ENCODE results near the gene LUZP1.

LUZP1 gene

GRCh38 chr1:23123528-23123927 lies 45.1 kb downstream of the LUZP1 start:
- TF ChIP-seq CEBPB (IDR thresholded peaks at IDR 0.05), result no peak

- TF ChIP-seq EGR1 (IDR thresholded peaks at IDR 0.05) (no peak), MAX (IDR thresholded peaks at IDR 0.05) (no peak), RAD21 (IDR thresholded peaks at IDR 0.05; ENCODE audit: low read depth) (no peak)
Observed at GRCh38 chr1:23122796-23123195, 45.9 kb downstream of the LUZP1 start.

GRCh38 chr1:23122023-23122748 lies 46.5 kb downstream of the LUZP1 start:
- peak; percentile 12; the same call in 1 of the 2 replicates for TF ChIP-seq NFIC (IDR thresholded peaks at IDR 0.05)
- TF ChIP-seq CEBPB (IDR thresholded peaks at IDR 0.05), result no peak
- TF ChIP-seq REST (IDR thresholded peaks at IDR 0.05; ENCODE audit: low read depth), result no peak

GRCh38 chr1:23120383-23120782 lies 48.3 kb downstream of the LUZP1 start:
- no peak for TF ChIP-seq REST (IDR thresholded peaks at IDR 0.05; ENCODE audit: low read depth)
- TF ChIP-seq USF1 (IDR thresholded peaks at IDR 0.05), result no peak
- TF ChIP-seq NFIC (IDR thresholded peaks at IDR 0.05), result no peak
- TF ChIP-seq FOXM1 (IDR thresholded peaks at IDR 0.05; ENCODE audit: borderline replicate concordance, low read depth), result no peak
- no peak for TF ChIP-seq TEAD4 (IDR thresholded peaks at IDR 0.05)
- no peak for TF ChIP-seq CEBPB (IDR thresholded peaks at IDR 0.05)
- TF ChIP-seq CREB1 (IDR thresholded peaks at IDR 0.05; ENCODE audit: low read depth), result no peak
- TF ChIP-seq TCF12 (IDR thresholded peaks at IDR 0.05; ENCODE audit: low read depth), result no peak
- no peak for TF ChIP-seq EP300 (IDR thresholded peaks at IDR 0.05; ENCODE audit: borderline replicate concordance)

- no peak for TF ChIP-seq NFIC (IDR thresholded peaks at IDR 0.05)
- TF ChIP-seq EP300 (IDR thresholded peaks at IDR 0.05; ENCODE audit: borderline replicate concordance), result no peak
- TF ChIP-seq MAX (IDR thresholded peaks at IDR 0.05), result no peak
- TF ChIP-seq USF1 (IDR thresholded peaks at IDR 0.05), result no peak
- TF ChIP-seq EGR1 (IDR thresholded peaks at IDR 0.05), result no peak
- no peak for TF ChIP-seq YY1 (IDR thresholded peaks at IDR 0.05; ENCODE audit: low read depth)
- no peak for TF ChIP-seq ZBTB7A (IDR thresholded peaks at IDR 0.05; ENCODE audit: low read depth)
- TF ChIP-seq TEAD4 (IDR thresholded peaks at IDR 0.05), result no peak
- no peak for TF ChIP-seq FOXM1 (IDR thresholded peaks at IDR 0.05; ENCODE audit: borderline replicate concordance, low read depth)
- TF ChIP-seq REST (IDR thresholded peaks at IDR 0.05; ENCODE audit: low read depth), result no peak
- TF ChIP-seq CEBPB (IDR thresholded peaks at IDR 0.05), result no peak
- TF ChIP-seq TAF1 (IDR thresholded peaks at IDR 0.05; ENCODE audit: low read depth), result no peak
- TF ChIP-seq RAD21 (IDR thresholded peaks at IDR 0.05; ENCODE audit: low read depth), result no peak
- no peak for TF ChIP-seq TCF12 (IDR thresholded peaks at IDR 0.05; ENCODE audit: low read depth)
- TF ChIP-seq CREB1 (IDR thresholded peaks at IDR 0.05; ENCODE audit: low read depth), result no peak
Observed at GRCh38 chr1:23118957-23119792, 49.5 kb downstream of the LUZP1 start.
